OCI-LY1 (cell line): ENCODE data around the gene ACOT11.

Source experiments
- CTCF ChIP-seq: fragments of 200-600 bp; sonication (generic), shearing (Covaris generic); IDR thresholded peaks from 2 replicates; pipeline ENCODE4 v1.5.1; 2017; ENCODE audit warnings: mild to moderate bottlenecking, antibody characterized with exemption, low read length, moderate library complexity, mixed read lengths
- EZH2 ChIP-seq: fragments of 200-600 bp; sonication (generic), shearing (Covaris generic); IDR thresholded peaks from 2 replicates; pipeline ENCODE4 v1.8.0; 2017; ENCODE audit warnings: borderline replicate concordance, mixed run types, mild to moderate bottlenecking, antibody characterized with exemption, low read length, moderate library complexity, mixed read lengths

- TF ChIP-seq CTCF (no peak), EZH2 (no peak)
Measured at GRCh38 chr1:54506594-54506993, 41.4 kb upstream of the ACOT11 start.
